GM18519 (cell line): Measurements from ENCODE around the gene GUCY2D.
"Not testable (repeated sequence)": the region's sequence is repeated elsewhere in the genome, so short reads cannot be mapped to it uniquely, and the experiment has no call there.

Source experiments
- ATAC-seq: cut with Tn5 transposase; IDR thresholded peaks from one replicate; pipeline ENCODE4 v1.9.1; 2021; ENCODE audit warnings: mild to moderate bottlenecking, moderate library complexity; ENCODE audit not compliant: unreplicated experiment, low FRiP score

GUCY2D gene

GRCh38 chr17:8041249-8041928 is 39.0 kb downstream of the GUCY2D start:
- no peak for ATAC-seq

GRCh38 chr17:8041979-8042378 is 39.6 kb downstream of the GUCY2D start:
- ATAC-seq = no peak

- no peak for ATAC-seq
Observed at GRCh38 chr17:8044819-8045810, 42.7 kb downstream of the GUCY2D start.

GRCh38 chr17:8046306-8046928 is 44.0 kb downstream of the GUCY2D start:
- no peak for ATAC-seq

- ATAC-seq = no peak
Observed at GRCh38 chr17:8046929-8047768, 44.7 kb downstream of the GUCY2D start.

- ATAC-seq = no peak
Observed at GRCh38 chr17:8047769-8048110, 45.3 kb downstream of the GUCY2D start.

- no peak for ATAC-seq
Observed at GRCh38 chr17:8048236-8048635, 45.8 kb downstream of the GUCY2D start.

GRCh38 chr17:8048736-8049135 is 46.3 kb downstream of the GUCY2D start:
- no peak for ATAC-seq

GRCh38 chr17:8051831-8052230 is 49.4 kb downstream of the GUCY2D start:
- ATAC-seq = no peak

GRCh38 chr17:8052256-8053252 is 50.1 kb downstream of the GUCY2D start:
- no peak for ATAC-seq

GRCh38 chr17:8053600-8053999 is 51.2 kb downstream of the GUCY2D start:
- ATAC-seq = no peak

GRCh38 chr17:8055851-8056231 is 53.4 kb downstream of the GUCY2D start:
- no peak for ATAC-seq

- no peak for ATAC-seq
Observed at GRCh38 chr17:8056232-8056975, 54.0 kb downstream of the GUCY2D start.

GRCh38 chr17:8056976-8057625 is 54.7 kb downstream of the GUCY2D start:
- no peak for ATAC-seq

- no peak for ATAC-seq
Observed at GRCh38 chr17:8057691-8058114, 55.3 kb downstream of the GUCY2D start.

- no peak for ATAC-seq
Observed at GRCh38 chr17:8059131-8059530, 56.7 kb downstream of the GUCY2D start.

GRCh38 chr17:8060274-8060673 is 57.9 kb downstream of the GUCY2D start:
- ATAC-seq = no peak

GRCh38 chr17:8061851-8062250 is 59.4 kb downstream of the GUCY2D start:
- ATAC-seq = not testable (repeated sequence)
